Measurements from ENCODE around the gene ECHDC3.
"Not testable (repeated sequence)": the region's sequence is repeated elsewhere in the genome, so short reads cannot be mapped to it uniquely, and the experiment has no call there.

GRCh38 chr10:11737258-11738032 lies 4.7 kb upstream of the ECHDC3 start:
- not testable (repeated sequence) for TF ChIP-seq CTCF, POLR2A (IDR thresholded peaks at IDR 0.05)

Data from lower leg skin (tissue), 3 donors.